Stimulated activated CD8-positive, alpha-beta memory T cell treated with anti-CD3 and anti-CD28 coated beads, Interleukin-7, amount 100 ng/mL, for 48 hours (primary cell): Measurements from ENCODE around the gene NAA15.
"Not testable (repeated sequence)": the region's sequence is repeated elsewhere in the genome, so short reads cannot be mapped to it uniquely, and the experiment has no call there.

ENCODE experiments used
- DNase-seq, 2 donors: peaks; one replicate each; pipeline ENCODE4 v3.0.0-alpha.2; 2020; ENCODE audit warnings: low read depth in 1 of 2; ENCODE audit errors: extremely low read depth in 1 of 2

The NAA15 gene

GRCh38 chr4:139333046-139333445, 31.7 kb downstream of the NAA15 start:
- DNase-seq: no peak

GRCh38 chr4:139337612-139338011, 36.3 kb downstream of the NAA15 start:
- DNase-seq: no peak

- no peak for DNase-seq
These were observed 60.0 kb downstream of the NAA15 start for GRCh38 chr4:139361301-139361700.

- no peak for DNase-seq
These were observed 66.3 kb downstream of the NAA15 start for GRCh38 chr4:139367421-139368090.

GRCh38 chr4:139368998-139369397, 67.7 kb downstream of the NAA15 start:
- DNase-seq: no peak

- DNase-seq: no peak
These were observed 72.9 kb downstream of the NAA15 start for GRCh38 chr4:139374251-139374650.

- no peak for DNase-seq
These were observed 85.1 kb downstream of the NAA15 start for GRCh38 chr4:139386421-139386820.

- no peak for DNase-seq
These were observed 87.8 kb downstream of the NAA15 start for GRCh38 chr4:139389102-139389501.

- DNase-seq: no peak
These were observed 88.7 kb downstream of the NAA15 start for GRCh38 chr4:139389991-139390390.

- no peak for DNase-seq
These were observed 90.4 kb downstream of the NAA15 start for GRCh38 chr4:139391731-139392130.

GRCh38 chr4:139392797-139393196, 91.5 kb downstream of the NAA15 start:
- DNase-seq: no peak

GRCh38 chr4:139401368-139401767, 100.1 kb downstream of the NAA15 start:
- no peak for DNase-seq

GRCh38 chr4:139402436-139402835, 101.1 kb downstream of the NAA15 start:
- DNase-seq: no peak

GRCh38 chr4:139403462-139403861, 102.2 kb downstream of the NAA15 start:
- DNase-seq: no peak

GRCh38 chr4:139410312-139410711, 109.0 kb downstream of the NAA15 start:
- DNase-seq: no peak

- DNase-seq: not testable (repeated sequence)
These were observed 113.4 kb downstream of the NAA15 start for GRCh38 chr4:139414671-139415210.

GRCh38 chr4:139416073-139416673, 114.9 kb downstream of the NAA15 start:
- no peak for DNase-seq

- DNase-seq: no peak
These were observed 118.1 kb downstream of the NAA15 start for GRCh38 chr4:139419388-139419914.

GRCh38 chr4:139420652-139421051, 119.3 kb downstream of the NAA15 start:
- no peak for DNase-seq

- DNase-seq: no peak
These were observed 134.8 kb downstream of the NAA15 start for GRCh38 chr4:139436122-139436521.

GRCh38 chr4:139438141-139438540, 136.8 kb downstream of the NAA15 start:
- DNase-seq: no peak

- no peak for DNase-seq
These were observed 139.7 kb downstream of the NAA15 start for GRCh38 chr4:139441029-139441428.
